GM08714 (cell line): ENCODE results near the gene PDE1C.

ENCODE experiments used
- H3K4me3 ChIP-seq: fragments of 200-500 bp; sonication (Bioruptor generic); 2 replicates; pipeline ENCODE4 v1.5.1; 2014; ENCODE audit warnings: mild to moderate bottlenecking, low read length, inconsistent platforms
- ZNF274 ChIP-seq: IDR thresholded peaks from 2 replicates; pipeline ENCODE4 v1.6.1; 2012; ENCODE audit warnings: mild to moderate bottlenecking, low read depth, low read length

Gene PDE1C

GRCh38 chr7:32063614-32064013 is 6.6 kb downstream of the PDE1C start:
- no peak for TF ChIP-seq ZNF274
- no peak overlapping the region for H3K4me3 ChIP-seq

GRCh38 chr7:32062150-32062549 is 8.1 kb downstream of the PDE1C start:
- no peak overlapping the region for H3K4me3 ChIP-seq
- no peak for TF ChIP-seq ZNF274

- no peak for TF ChIP-seq ZNF274
- H3K4me3 ChIP-seq: no peak overlapping the region
These were observed 8.9 kb downstream of the PDE1C start for GRCh38 chr7:32061346-32061745.

- H3K4me3 ChIP-seq: no peak overlapping the region
These were observed 10.8 kb downstream of the PDE1C start for GRCh38 chr7:32059289-32060011.

GRCh38 chr7:32058002-32058401 is 12.2 kb downstream of the PDE1C start:
- H3K4me3 ChIP-seq: no peak overlapping the region
- no peak for TF ChIP-seq ZNF274

More at GRCh38 chr7:32059289-32060011, 10.8 kb downstream of the PDE1C start:
- TF ChIP-seq ZNF274: no peak

- no peak overlapping the region for H3K4me3 ChIP-seq
- no peak for TF ChIP-seq ZNF274
These were observed 13.4 kb downstream of the PDE1C start for GRCh38 chr7:32056767-32057166.

- H3K4me3 ChIP-seq: no peak overlapping the region
- no peak for TF ChIP-seq ZNF274
These were observed 17.0 kb downstream of the PDE1C start for GRCh38 chr7:32053204-32053603.

- TF ChIP-seq ZNF274: no peak
These were observed 19.1 kb downstream of the PDE1C start for GRCh38 chr7:32051128-32051527.

GRCh38 chr7:32049599-32049998 is 20.6 kb downstream of the PDE1C start:
- TF ChIP-seq ZNF274: no peak

More at GRCh38 chr7:32051128-32051527, 19.1 kb downstream of the PDE1C start:
- H3K4me3 ChIP-seq: no peak overlapping the region

GRCh38 chr7:32048970-32049491 is 21.2 kb downstream of the PDE1C start:
- no peak overlapping the region for H3K4me3 ChIP-seq
- TF ChIP-seq ZNF274: no peak

More at GRCh38 chr7:32049599-32049998, 20.6 kb downstream of the PDE1C start:
- no peak overlapping the region for H3K4me3 ChIP-seq

GRCh38 chr7:32047801-32048200 is 22.4 kb downstream of the PDE1C start:
- no peak overlapping the region for H3K4me3 ChIP-seq
- TF ChIP-seq ZNF274: no peak

GRCh38 chr7:32047075-32047474 is 23.1 kb downstream of the PDE1C start:
- no peak for TF ChIP-seq ZNF274
- H3K4me3 ChIP-seq: no peak overlapping the region

GRCh38 chr7:32045228-32045627 is 25.0 kb downstream of the PDE1C start:
- no peak overlapping the region for H3K4me3 ChIP-seq
- no peak for TF ChIP-seq ZNF274

GRCh38 chr7:32044739-32045138 is 25.5 kb downstream of the PDE1C start:
- H3K4me3 ChIP-seq: no peak overlapping the region
- TF ChIP-seq ZNF274: no peak

GRCh38 chr7:32043688-32044087 is 26.5 kb downstream of the PDE1C start:
- TF ChIP-seq ZNF274: no peak
- no peak overlapping the region for H3K4me3 ChIP-seq
